GM18858 (cell line): ENCODE measurements around the gene CECR2.
"Not testable (repeated sequence)": the region's sequence is repeated elsewhere in the genome, so short reads cannot be mapped to it uniquely, and the experiment has no call there.

Experiments used
- ATAC-seq: cut with Tn5 transposase; IDR thresholded peaks from one replicate; pipeline ENCODE4 v1.9.1; 2021; ENCODE audit not compliant: unreplicated experiment

Gene CECR2

GRCh38 chr22:17562906-17563870 lies 193.9 kb downstream of the CECR2 start, which contains the start of gene SLC25A18:
TSS of gene SLC25A18 (plus strand) at chr22:17563498. CDS start at chr22:17579945, 16,447 bp downstream.
- no peak for ATAC-seq

GRCh38 chr22:17563936-17564391 lies 194.7 kb downstream of the CECR2 start:
- ATAC-seq: no peak

- ATAC-seq: not testable (repeated sequence)
These were observed 196.9 kb downstream of the CECR2 start for GRCh38 chr22:17566016-17566687.

- no peak for ATAC-seq
These were observed 197.5 kb downstream of the CECR2 start for GRCh38 chr22:17566776-17567175.

GRCh38 chr22:17569971-17570511 lies 200.8 kb downstream of the CECR2 start:
- no peak for ATAC-seq

GRCh38 chr22:17570851-17571631 lies 201.8 kb downstream of the CECR2 start:
- no peak for ATAC-seq

- ATAC-seq: no peak
These were observed 205.9 kb downstream of the CECR2 start for GRCh38 chr22:17575151-17575550.

GRCh38 chr22:17575681-17576080 lies 206.4 kb downstream of the CECR2 start:
- ATAC-seq: no peak

GRCh38 chr22:17576470-17576869 lies 207.2 kb downstream of the CECR2 start:
- no peak for ATAC-seq

- ATAC-seq: no peak
These were observed 209.0 kb downstream of the CECR2 start for GRCh38 chr22:17578136-17578754.

- ATAC-seq: no peak
These were observed 210.3 kb downstream of the CECR2 start for GRCh38 chr22:17579535-17579981.

GRCh38 chr22:17580441-17581031 lies 211.3 kb downstream of the CECR2 start:
- no peak for ATAC-seq

- ATAC-seq: no peak
These were observed 211.8 kb downstream of the CECR2 start for GRCh38 chr22:17581056-17581455.

GRCh38 chr22:17581631-17582030 lies 212.4 kb downstream of the CECR2 start:
- no peak for ATAC-seq

- no peak for ATAC-seq
These were observed 213.9 kb downstream of the CECR2 start for GRCh38 chr22:17583151-17583550.

GRCh38 chr22:17586831-17587440 lies 217.7 kb downstream of the CECR2 start:
- ATAC-seq: no peak

GRCh38 chr22:17587629-17588028 lies 218.4 kb downstream of the CECR2 start:
- no peak for ATAC-seq

- no peak for ATAC-seq
These were observed 219.3 kb downstream of the CECR2 start for GRCh38 chr22:17588606-17589005.

GRCh38 chr22:17589810-17590375 lies 220.6 kb downstream of the CECR2 start:
- no peak for ATAC-seq
